ENCODE results near the gene LIMK1.

The LIMK1 gene

GRCh38 chr7:74056096-74056915, 27.3 kb upstream of the LIMK1 start:
- no peak for DNase-seq

- DNase-seq: no peak
Observed at GRCh38 chr7:74057216-74057925, 26.2 kb upstream of the LIMK1 start.

GRCh38 chr7:74057987-74058386, 25.6 kb upstream of the LIMK1 start:
- DNase-seq: no peak

GRCh38 chr7:74058486-74058885, 25.1 kb upstream of the LIMK1 start:
- DNase-seq: no peak

- DNase-seq: no peak
Observed at GRCh38 chr7:74059037-74059436, 24.6 kb upstream of the LIMK1 start.

- peak; percentile 52 for DNase-seq
Observed at GRCh38 chr7:74059681-74060588, 23.7 kb upstream of the LIMK1 start.

- DNase-seq: peak; percentile 70
Observed at GRCh38 chr7:74061840-74062539, 21.6 kb upstream of the LIMK1 start.

- DNase-seq: no peak
Observed at GRCh38 chr7:74063223-74063641, 20.4 kb upstream of the LIMK1 start.

- DNase-seq: no peak
Observed at GRCh38 chr7:74063646-74064045, 20.0 kb upstream of the LIMK1 start.

- DNase-seq: no peak
Observed at GRCh38 chr7:74064696-74065095, 18.9 kb upstream of the LIMK1 start.

GRCh38 chr7:74066626-74067025, 17.0 kb upstream of the LIMK1 start:
- no peak for DNase-seq

GRCh38 chr7:74068378-74069085, 15.1 kb upstream of the LIMK1 start:
- DNase-seq: no peak

GRCh38 chr7:74069086-74069541, 14.5 kb upstream of the LIMK1 start:
- no peak for DNase-seq

GRCh38 chr7:74069790-74070618, 13.6 kb upstream of the LIMK1 start:
- DNase-seq: no peak

- no peak for DNase-seq
Observed at GRCh38 chr7:74070619-74070921, 13.0 kb upstream of the LIMK1 start.

GRCh38 chr7:74071121-74071520, 12.5 kb upstream of the LIMK1 start:
- DNase-seq: no peak

- DNase-seq: no peak
Observed at GRCh38 chr7:74074770-74075169, 8.8 kb upstream of the LIMK1 start.

- DNase-seq: no peak
Observed at GRCh38 chr7:74078461-74078860, 5.1 kb upstream of the LIMK1 start.

- no peak for DNase-seq
Observed at GRCh38 chr7:74082770-74083116, 861 bp upstream of the LIMK1 start.

- DNase-seq: peak; percentile 66
Observed at GRCh38 chr7:74083928-74084721, 521 bp downstream of the LIMK1 start.
